C4-2B (cell line): ENCODE measurements around the gene SEC14L2.

Experiments used
- CTCF ChIP-seq: fragments of 450-650 bp; conservative IDR thresholded peaks from 2 replicates; pipeline ENCODE4 v1.5.1; 2017; ENCODE audit warnings: mild to moderate bottlenecking
- ZFX ChIP-seq: fragments of 450-650 bp; IDR thresholded peaks from 2 replicates; pipeline ENCODE4 v1.6.1; 2017

GRCh38 chr22:30427871-30428270 is 31.1 kb downstream of the SEC14L2 start:
- TF ChIP-seq CTCF (no peak), ZFX (no peak)
